NCI-H146 treated with DMSO at 0.1 percent for 48 hours (cell line): ENCODE measurements around the gene MAP3K4.

ENCODE experiments used
- DNase-seq: peaks from one replicate; lab custom pipeline; 2025; ENCODE audit not compliant: unreplicated experiment; lab: John Stamatoyannopoulos, UW

MAP3K4 gene, protein sequence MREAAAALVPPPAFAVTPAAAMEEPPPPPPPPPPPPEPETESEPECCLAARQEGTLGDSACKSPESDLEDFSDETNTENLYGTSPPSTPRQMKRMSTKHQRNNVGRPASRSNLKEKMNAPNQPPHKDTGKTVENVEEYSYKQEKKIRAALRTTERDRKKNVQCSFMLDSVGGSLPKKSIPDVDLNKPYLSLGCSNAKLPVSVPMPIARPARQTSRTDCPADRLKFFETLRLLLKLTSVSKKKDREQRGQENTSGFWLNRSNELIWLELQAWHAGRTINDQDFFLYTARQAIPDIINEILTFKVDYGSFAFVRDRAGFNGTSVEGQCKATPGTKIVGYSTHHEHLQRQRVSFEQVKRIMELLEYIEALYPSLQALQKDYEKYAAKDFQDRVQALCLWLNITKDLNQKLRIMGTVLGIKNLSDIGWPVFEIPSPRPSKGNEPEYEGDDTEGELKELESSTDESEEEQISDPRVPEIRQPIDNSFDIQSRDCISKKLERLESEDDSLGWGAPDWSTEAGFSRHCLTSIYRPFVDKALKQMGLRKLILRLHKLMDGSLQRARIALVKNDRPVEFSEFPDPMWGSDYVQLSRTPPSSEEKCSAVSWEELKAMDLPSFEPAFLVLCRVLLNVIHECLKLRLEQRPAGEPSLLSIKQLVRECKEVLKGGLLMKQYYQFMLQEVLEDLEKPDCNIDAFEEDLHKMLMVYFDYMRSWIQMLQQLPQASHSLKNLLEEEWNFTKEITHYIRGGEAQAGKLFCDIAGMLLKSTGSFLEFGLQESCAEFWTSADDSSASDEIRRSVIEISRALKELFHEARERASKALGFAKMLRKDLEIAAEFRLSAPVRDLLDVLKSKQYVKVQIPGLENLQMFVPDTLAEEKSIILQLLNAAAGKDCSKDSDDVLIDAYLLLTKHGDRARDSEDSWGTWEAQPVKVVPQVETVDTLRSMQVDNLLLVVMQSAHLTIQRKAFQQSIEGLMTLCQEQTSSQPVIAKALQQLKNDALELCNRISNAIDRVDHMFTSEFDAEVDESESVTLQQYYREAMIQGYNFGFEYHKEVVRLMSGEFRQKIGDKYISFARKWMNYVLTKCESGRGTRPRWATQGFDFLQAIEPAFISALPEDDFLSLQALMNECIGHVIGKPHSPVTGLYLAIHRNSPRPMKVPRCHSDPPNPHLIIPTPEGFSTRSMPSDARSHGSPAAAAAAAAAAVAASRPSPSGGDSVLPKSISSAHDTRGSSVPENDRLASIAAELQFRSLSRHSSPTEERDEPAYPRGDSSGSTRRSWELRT (N-terminal part only)

DNA sequence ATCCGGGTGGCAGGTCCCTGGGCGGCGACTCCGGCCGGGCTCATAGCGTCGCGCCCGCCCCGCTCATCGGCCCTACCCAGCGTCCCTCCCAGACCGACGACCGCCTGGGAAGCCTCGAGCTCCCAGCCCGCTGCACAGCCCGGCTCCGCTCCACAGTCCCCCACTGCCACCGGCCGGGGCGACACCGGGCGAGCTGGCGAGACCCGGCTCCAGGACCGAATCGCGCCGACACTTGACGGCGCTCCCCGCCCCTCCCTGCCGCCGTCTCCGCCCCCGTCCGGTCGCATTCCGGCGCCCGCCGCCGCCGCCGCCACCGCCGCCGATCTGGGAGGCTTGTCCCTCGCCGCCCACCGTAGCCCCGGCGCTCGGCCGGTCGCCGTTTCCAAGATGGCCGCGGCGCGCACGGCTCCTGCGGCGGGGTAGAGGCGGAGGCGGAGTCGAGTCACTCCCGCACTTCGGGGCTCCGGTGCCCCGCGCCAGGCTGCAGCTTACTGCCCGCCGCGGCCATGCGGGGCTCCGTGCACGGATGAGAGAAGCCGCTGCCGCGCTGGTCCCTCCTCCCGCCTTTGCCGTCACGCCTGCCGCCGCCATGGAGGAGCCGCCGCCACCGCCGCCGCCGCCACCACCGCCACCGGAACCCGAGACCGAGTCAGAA, at the start of gene MAP3K4:
TSS of gene MAP3K4 (plus strand) at position 364 of the 655 bp plus-strand sequence. CDS start at position 527, 163 bp downstream.
- peak; percentile 74 for DNase-seq

DNA sequence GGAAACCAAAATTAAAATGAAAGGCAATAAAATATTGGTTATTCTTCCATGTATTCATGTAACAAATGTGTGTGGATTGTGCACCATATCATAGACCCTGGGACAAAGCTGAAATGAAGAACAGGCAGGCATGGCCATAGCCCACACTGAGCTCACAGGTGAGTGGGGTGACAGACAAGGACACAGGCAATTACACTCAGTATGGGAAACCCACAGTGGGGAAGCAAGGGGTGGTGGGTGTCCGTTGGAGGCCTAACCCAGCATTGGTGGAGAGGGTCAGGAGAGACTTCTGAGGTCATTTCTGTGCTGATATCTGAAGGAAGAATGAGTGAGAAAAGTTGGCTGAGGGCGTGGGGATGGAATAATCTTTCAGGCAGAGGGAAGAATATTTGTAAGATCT, 47.6 kb upstream of the MAP3K4 start:
- DNase-seq, result no peak

DNA sequence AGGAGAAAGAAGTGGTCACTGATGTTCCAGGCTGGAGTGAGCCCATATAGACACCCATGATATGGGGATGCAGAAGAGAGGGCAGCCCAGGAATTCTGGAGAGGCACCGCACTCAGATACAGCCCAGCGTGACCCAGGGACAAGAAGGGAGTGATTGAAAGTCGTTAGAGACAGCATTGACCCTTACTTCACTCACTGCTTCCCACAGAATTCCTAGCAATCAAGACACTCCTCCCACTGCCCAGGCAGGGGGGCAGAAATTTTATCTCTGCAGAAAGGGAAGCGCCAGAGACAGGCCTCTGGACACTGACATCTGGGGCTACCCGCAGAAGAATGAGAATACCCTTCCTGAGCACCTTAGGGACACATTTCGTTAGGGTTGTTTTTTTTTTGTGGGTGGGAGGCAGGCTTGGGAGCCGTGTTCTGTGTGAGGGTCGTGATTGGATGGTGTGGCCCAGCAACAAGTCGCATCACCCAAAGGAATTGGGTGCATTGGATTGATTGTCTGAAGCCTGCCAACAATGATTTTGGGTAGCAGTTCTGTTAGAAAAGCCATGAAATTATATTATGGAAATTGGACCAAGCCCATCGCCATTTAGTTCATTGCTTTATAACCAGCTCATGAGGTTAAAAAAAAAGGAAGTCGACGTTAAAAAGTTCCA, 45.9 kb upstream of the MAP3K4 start:
- no peak for DNase-seq

DNA sequence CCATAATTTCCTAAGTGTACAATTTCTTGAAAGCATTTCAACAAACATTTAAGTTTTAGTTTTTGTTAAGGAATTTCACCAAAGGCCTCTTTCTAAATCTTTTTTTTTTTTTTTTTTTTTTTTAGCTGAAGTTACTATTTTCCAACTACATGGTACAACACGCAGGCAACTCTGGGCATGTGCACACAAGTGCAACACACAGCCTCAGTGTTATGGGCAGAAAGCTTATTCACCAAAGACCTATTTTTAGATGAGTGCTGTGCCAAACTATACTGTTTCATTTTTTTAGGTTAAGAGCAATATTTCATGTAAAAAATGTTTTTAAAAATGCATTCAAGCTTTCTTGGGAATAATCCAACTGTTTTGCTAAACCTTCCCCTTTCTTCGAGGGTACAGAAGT, 42.0 kb upstream of the MAP3K4 start:
- no peak for DNase-seq

DNA sequence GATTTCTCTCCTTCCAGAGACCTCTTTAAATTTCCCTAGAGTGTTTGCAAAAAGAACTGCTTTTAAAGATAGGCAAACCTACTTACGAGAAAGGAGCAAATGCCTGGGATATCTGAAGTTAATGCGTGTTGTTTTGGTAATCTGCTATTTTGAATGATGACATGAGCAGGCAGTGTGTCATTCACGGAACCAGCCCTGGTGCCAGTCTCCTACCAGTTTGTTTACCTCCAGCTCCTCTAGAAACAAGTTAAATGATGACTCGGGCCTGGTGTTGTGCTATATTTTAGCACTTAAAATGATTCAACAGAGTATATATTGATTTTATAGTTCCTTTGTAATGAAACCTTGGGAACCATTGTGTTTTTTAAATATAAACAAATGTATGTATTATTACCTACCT, 41.1 kb upstream of the MAP3K4 start:
- no peak for DNase-seq

DNA sequence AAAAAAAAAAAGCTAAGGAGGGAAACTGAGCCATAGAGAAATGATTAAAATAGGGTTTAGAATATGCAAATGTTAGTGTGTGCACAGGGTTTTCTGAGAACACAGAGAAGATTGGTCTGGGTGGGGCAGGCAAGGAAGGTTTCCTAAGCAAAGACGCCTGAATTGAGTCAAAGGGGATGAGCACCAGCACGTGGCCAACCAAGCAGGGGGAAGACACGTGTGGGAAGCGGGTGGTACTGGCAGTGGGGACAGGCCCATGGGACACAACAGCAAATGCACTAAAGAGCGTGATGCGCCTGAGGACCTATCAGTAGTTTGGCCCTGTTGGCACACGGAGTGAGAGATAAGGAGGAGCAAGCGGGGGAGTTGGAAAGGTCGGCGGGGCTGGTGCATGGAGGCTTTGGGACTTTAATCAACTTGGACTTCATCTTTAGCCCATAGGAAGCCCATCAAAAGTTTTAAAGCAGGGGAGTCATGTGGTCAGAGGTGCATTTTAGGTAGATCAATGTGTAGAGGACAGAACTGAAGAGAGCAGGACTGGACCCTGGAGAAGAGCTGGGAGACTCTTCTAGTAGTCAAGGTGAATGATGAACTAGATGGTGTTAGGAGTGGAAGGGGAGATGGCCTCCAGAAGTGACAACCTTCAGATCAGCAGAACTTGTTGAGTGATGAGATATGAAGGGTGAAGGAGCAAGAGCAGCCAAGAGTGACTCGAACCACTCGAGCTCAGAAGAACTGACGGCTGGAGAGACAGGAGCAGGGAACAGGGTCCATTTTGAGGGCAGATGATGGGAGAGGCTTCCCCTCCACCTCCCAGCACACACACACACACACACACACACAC, 40.2 kb upstream of the MAP3K4 start:
- DNase-seq, result no peak

DNA sequence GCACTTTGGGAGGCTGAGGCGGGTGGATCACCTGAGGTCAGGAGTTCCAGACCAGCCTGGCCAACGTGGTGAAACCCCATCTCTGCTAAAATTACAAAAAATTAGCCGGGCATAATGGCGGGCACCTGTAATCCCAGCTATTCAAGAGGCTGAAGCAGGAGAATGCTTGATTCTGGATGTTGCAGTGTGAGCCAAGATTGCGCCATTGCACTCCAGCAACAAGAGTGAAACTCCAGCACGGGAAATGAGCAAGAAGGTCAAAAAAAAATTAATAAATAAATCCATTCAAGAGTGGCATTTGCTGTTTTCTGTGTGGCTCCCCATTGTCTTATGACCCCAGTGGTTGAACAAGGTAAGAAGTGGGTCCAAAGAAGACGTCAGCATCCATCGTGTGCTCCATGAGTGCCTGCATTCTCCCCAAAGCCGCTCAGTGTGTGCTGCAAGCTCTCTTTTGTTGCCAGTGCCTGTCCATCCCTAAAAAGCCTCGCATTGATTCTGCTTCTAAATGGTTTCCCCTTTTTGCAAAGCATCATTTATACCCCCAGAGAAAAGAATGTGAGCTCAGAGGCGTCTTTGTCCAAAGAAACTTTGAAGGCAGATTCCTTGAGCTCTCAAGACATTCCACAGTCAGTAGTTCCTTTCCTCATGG, 38.8 kb upstream of the MAP3K4 start:
- no peak for DNase-seq

DNA sequence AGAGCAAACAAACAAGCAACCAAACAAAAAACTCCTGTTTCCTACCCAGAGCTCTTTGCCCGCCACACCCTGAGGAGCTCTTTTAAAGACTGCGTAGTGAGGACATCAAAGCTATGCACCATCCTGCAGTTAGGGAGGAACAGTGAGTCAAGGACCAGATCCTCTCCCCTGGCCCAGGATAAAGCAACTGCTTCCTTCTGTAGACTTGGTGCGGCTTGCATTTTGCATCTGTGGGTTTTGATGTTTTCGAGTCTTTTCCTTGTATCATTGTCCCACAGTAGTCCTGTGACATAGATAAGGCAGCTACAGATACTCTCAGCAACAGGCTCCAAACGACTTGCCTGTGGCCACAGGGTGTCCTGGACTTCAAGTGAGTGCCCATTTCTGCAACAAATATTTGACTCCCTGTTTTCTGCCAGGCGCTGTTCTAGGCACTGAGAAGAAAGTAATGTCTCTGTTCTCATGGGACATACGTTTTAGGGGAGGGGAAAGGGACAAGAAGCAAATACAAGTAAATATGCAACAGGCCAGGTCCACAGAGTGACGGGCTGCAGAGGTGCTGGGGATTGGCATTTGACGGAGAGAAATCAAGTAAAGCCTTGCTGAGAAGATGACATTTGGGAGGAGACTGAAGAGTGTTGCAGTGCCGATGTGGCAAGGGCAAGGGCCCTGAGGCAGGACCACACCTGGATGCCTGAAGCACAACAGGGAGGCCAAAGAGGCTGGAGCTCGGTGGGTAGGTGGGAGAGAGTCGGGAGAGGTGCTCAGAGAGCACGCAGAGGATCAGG, 35.9 kb upstream of the MAP3K4 start:
- DNase-seq, result no peak

DNA sequence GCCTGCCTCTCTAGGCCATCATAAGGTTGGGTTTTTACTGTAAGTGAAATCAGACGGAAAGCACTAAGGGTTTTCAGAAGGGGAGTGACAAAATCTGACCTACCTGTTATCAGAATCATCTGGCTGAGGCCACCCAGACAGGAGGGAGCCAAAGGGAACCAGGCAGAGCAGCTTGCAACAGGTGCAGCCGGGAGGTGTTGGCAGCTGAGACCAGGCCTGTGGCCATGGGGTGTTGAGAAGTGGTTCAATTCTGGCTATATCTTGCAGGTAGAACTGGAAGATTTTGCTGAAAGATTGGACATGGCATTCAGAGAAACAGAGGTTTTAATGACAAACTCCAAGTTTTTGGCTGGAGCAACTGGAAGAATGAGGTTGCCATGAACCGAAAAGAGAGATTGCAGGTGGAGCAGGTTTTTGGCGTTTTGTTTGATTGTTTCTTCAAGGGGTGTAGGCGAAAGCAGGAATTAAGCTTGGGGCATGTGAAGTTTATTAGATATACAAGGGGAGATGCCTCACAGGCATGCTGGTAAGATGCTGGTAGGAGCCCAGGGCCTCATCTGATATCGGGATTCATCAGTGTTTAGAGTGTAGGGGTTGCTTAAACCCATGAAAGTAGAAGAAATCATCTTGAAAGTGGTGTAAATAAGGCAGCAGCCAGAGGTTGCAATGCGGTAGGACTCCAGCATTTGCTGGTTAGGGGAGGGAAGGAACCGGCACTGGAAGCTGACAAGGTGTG, 35.1 kb upstream of the MAP3K4 start:
- DNase-seq, result no peak

DNA sequence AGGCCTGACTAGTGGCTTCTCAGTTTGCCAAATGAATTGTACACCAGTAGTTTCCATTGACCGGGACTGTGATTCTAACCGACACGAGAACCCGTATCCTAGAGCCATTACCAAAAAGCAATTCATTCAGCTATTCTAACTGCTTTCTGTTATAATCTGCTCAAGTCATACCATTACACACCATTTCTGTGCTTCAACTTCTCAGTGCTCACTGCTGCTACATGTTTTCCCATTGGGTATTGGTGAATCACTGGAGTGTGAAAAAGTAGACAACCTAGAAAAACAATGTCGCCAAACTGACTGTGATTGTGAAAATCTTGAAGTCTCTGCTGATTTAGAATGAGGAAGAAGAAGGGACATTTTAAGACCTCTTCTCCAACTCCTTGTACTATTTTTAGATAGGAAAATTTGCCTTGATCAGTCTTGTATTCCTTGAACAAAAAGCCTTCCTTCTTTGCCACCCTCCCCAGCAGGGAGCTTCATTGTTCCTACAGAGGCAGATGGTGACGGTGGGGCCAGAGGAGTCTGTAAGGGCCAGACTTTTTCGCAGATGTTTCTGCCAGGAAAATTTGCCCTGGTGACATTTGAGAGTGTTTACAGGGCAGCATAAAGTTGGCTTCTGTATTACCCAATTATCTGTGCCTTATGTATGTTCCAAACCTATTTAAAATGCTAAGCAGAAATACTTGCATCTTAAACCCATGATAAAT, 31.7 kb upstream of the MAP3K4 start:
- no peak for DNase-seq

DNA sequence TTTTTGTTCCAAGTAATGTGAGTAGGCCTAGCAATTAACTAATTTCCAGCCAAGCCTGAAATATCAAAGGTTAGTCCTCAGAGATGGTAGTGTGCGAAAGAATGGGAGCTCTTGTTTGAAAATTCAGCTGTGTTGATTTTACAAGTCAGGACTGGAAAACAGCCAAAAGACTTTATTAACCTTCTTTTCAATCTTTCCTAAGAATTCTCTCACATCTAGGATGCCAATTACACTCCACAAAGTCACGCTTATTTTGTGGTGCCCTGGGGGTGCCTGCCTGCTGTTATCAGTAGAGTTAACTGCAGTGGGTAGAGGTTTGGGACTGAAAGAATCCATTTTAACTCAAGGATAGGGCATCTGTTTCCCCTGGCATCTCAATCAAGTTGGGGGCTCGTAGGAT, 30.7 kb upstream of the MAP3K4 start:
- no peak for DNase-seq

DNA sequence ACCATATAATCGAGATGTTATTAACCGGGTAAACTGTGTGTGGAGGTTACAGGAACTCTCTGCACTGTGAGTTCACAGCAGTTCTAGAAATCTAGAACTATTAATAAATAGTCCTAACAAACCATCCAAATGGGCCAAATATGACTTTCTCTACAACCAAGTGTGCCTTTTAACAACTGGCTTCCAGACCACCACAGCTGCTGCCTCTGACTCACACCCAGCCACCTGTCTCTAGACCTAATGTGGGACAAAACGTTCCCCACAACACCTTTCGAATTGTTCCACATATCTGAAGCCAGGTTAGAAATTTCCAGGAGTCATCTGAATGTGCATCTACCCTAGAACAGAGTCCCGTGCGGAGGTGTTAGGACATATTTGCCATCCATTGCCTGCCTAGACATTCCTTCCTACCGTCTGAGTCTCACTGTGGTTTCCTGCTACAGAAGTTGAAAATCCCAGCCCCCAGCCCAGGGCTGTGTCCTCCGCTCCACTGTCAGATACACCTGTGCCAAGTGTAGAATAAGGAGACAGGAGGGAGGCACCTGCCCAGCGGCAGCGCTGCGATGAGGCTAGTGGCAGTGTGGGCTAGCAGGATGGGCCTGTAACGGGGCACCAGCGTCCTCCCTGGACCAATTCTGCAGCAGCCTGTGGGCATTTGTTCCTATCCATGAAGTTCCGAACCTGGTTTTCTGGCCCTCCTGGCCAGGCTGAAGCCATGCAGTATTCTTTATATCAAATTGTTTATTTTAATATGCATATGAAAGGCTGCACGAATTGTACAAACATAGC, 28.5 kb upstream of the MAP3K4 start:
- no peak for DNase-seq

DNA sequence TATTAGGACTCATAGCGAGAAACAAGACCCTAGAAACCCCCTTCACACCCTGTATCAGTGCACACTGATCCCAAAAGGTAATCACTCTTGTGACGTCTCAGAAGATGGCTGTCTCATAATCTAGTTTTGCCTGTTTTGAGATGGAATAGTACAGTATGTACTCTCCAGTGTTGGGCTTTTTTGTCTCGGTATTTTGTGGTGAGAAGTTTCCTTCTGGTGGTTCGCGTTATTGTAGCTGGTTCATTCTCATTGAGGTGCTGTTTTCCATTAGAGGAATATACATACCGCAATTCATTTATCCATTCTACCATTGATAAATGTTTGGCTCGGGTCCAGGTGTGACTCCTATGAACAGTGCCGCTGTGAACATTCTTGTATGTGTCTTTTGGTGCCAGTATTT, 27.9 kb upstream of the MAP3K4 start:
- no peak for DNase-seq

DNA sequence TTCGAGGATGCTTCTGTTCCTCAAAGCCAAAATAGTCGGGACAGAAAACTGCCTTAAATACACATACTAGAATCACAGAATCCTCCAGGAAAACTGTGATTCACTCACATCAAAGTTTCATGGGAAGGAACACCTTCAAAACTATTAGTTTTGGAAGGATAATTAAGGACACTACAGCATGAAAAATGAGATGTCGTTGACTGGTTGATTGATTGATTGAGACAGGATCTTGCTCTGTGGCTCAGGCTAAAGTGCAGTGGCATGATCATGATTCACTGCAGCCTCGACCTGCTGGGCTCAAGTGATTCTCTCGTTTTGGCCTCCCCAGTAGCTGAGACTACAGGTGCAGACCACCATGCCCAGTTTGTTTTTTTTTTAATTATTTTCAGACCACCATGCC, 25.7 kb upstream of the MAP3K4 start:
- DNase-seq, result no peak

DNA sequence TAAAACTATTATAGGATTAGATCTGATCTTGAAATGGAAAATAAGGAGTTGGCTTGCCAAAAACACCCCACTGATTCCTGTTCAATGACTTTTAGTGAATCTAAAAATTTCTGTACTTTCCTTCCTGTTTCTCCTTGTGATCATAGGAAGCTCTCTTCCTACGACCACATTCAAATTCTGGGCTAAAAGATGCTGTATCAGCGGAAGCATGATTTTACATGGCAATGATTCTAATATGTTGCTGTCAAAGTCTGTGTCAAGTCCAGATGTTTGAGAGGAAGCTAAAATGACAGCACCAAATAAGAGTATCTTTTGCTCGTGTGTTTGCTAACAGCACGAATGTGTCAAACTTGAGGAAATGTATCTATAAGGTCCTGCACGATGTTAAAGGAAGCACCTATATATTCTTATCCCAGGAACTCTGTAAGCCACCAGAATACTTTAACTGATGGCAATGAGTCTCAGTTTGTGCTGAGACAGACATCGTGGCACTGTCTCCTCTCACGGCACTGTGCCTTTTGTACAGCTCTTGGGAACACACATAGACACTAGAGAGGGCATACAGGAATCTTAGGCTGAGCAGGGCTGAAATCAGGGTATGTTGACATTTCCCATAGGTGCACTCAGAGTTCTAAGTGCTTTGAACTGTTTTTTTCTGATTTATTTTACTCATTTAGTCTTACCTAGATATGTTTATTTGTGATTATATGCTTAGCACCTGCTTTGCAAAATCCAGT, 24.9 kb upstream of the MAP3K4 start:
- no peak for DNase-seq
